HG02943 (cell line): Measurements from ENCODE around the gene TXNL1.
"Not testable (repeated sequence)": the region's sequence is repeated elsewhere in the genome, so short reads cannot be mapped to it uniquely, and the experiment has no call there.

Experiments used
- ATAC-seq: cut with Tn5 transposase; IDR thresholded peaks from one replicate; pipeline ENCODE4 v1.9.1; 2021; ENCODE audit warnings: mild to moderate bottlenecking, low read depth, moderate library complexity; ENCODE audit not compliant: unreplicated experiment

Gene TXNL1

GRCh38 chr18:56638232-56639103, at the start of gene TXNL1:
TXNL1 (minus strand) TSS chr18:56638592; CDS start chr18:56638440, 152 bp downstream.
- ATAC-seq: peak; percentile 90

DNA sequence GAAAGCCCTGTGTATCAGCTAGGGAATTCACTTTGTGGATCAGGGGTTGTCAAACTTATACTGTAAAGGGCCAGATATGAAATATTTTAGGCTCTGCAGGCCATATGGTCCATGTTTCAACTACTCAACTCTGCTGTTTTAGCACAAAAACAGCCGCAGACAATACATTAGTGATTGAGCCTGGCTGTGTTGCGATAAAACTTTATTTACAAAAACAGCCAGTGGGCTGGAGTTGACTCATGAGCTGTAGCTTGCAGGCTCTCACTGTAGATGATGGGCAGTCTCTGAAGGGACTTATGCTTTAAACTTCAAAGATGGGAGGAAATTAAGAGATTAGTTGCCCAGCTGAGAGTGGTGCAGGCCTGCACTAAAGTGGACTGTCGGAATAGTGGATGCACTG, 45.9 kb upstream of the TXNL1 start:
- no peak for ATAC-seq

GRCh38 chr18:56678836-56679565, 40.6 kb upstream of the TXNL1 start:
- ATAC-seq: no peak

DNA sequence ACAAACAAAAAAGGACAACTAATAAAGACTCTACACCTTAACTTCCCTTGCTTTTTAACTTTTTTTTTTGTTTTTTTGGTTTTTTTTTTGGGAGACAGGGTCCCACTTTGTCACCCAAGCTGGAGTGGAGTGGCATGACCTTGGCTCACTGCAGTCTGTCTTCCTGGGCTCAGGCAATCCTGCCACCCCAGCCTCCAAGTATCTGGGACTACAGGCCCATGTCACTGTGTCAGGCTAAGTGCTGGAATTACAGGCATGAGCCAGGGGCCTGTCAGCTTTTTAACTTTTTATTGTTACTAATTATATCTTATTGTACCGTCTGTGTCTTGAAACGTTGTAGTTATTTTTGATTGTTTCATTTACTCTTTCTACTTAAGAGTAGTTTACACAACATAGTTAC, 38.2 kb upstream of the TXNL1 start:
- ATAC-seq: no peak

GRCh38 chr18:56672981-56673380, 34.6 kb upstream of the TXNL1 start:
- ATAC-seq: no peak

- ATAC-seq: no peak
These were observed 34.0 kb upstream of the TXNL1 start for GRCh38 chr18:56672391-56672790.

- ATAC-seq: no peak
These were observed 24.5 kb upstream of the TXNL1 start for GRCh38 chr18:56662902-56663301.

GRCh38 chr18:56662502-56662901, 24.1 kb upstream of the TXNL1 start:
- no peak for ATAC-seq

DNA sequence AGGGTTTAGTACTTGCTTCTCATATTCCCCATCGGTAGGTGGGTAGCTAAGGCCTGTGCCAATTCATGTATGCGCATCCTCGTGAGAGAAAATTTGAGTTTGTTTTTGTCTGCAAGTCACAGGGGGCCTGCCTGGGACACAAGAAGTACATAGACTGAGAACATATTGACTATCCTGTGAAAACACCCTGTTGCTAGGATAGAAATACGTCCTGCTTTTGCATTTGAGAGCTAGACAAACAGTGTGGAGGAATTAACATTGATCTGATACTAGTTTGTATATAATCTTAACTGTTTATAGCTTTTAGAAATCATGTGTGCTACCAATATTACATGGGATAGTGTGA, 23.6 kb upstream of the TXNL1 start:
- no peak for ATAC-seq

GRCh38 chr18:56661360-56662062, 23.1 kb upstream of the TXNL1 start:
- ATAC-seq: no peak

DNA sequence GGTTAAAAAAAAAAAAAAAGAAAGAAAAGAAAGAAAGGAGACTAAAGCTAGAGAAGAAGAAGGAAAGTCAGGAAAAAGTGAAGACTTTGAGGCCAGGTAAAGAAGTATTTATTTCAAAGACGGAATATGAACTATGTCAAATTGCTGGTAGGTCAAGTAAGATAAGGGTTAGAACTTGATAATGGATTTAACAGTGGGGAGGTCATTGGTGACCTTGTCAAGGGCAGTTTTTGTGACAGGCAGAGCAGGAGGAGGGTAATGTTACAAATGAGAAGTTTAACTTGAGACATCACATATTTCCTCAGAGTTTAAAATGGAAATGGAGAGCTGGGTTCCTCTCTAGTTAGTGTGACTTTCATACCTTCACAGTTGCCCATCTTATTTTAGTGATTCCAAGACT, 22.3 kb upstream of the TXNL1 start:
- ATAC-seq: no peak

DNA sequence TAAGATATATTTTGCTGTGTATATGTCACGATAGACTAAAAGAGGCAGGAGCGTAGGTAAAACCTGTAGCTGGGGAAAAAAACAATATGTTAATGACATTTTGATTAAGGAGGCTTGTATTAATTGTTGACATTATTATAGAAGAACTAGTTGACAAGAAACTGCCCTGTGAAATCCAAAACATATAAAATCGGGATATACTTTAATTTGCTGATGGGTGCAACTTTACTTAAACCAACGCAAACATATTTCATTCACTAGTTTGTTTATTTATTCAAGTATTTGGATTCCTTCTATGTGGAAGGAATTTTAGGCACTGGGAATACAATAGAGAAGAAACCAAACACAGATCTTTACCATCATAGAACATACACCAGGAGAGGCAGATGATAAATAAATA, 20.7 kb upstream of the TXNL1 start:
- ATAC-seq: no peak

DNA sequence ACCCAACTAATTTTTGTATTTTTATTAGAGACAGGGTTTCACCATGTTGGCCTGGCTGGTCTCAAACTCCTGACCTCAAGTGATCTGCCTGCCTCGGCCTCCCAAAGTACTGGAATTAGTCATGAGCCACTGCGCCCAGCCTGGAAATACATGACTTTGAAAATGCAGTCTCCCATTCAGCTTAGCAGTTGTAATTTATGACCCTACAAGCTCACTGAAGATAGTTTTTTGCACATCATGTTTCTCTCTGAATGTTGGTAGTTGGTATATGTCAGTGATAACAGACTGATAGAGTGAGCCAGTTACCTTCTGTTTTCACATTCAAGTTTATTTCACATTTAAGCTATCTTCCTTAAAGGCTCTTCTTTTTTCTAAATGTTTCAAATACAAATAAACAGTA, 19.9 kb upstream of the TXNL1 start:
- ATAC-seq: no peak

DNA sequence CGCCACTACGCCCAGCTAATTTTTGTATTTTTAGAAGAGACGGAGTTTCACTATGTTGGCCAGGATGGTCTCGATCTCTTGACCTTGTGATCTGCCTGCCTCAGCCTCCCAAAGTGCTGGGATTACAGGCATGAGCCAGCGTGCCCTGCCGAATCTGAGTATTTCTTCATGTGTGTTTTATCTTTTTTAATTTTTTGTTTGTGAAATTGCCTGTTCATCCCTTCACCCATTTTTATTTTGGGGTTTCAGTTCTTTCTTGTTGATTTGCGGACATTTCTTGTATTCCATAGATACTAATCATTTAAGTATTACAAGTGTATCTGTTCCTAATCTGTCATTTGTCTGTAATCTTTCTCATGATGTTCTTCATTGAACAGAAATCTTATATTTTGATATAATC, 15.9 kb upstream of the TXNL1 start:
- not testable (repeated sequence) for ATAC-seq

DNA sequence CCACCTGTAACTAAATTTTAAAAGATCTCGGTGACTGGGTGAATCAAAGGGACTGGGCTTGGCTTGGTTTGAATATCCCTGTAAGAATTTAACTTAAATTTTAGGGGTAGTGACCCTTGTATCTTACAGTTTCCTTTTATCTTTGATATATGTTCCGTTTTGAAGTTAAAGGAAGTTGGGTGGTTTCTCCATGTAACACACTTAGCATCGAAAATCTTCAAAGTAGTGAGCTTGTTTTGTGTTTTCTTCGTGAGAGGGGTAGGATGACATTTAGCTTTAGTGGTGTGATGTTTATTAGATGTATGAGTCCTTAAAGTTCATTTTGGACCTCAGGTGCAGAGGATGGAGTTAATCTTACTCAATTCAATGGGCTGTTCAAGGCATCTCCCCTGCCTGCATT, 14.4 kb upstream of the TXNL1 start:
- ATAC-seq: no peak

- no peak for ATAC-seq
These were observed 13.3 kb upstream of the TXNL1 start for GRCh38 chr18:56651771-56652092.

- ATAC-seq: peak; percentile 99
These were observed 12.8 kb upstream of the TXNL1 start, which contains the start of gene WDR7 for GRCh38 chr18:56650944-56651770. WDR7 (plus strand) TSS chr18:56651359; CDS start chr18:56672516, 21,157 bp downstream.

GRCh38 chr18:56649996-56650395, 11.6 kb upstream of the TXNL1 start:
- ATAC-seq: no peak

GRCh38 chr18:56647951-56648893, 9.8 kb upstream of the TXNL1 start:
- no peak for ATAC-seq
